B cell (primary cell): Measurements from ENCODE around the gene CAMK1D.
"Not testable (repeated sequence)": the region's sequence is repeated elsewhere in the genome, so short reads cannot be mapped to it uniquely, and the experiment has no call there.

ENCODE experiments used
- CTCF ChIP-seq: fragments of 200-600 bp; IDR thresholded peaks from one replicate; pipeline ENCODE4 v1.8.0; 2022; ENCODE audit warnings: antibody characterized with exemption, mild to moderate bottlenecking
- EZH2 ChIP-seq: IDR thresholded peaks from 2 replicates; pipeline ENCODE4 v1.6.1; 2012; ENCODE audit warnings: borderline replicate concordance, low read depth, mild to moderate bottlenecking, moderate library complexity, low read length; ENCODE audit not compliant: insufficient read depth, poor library complexity, severe bottlenecking

- not testable (repeated sequence) for TF ChIP-seq CTCF, EZH2
Observed at GRCh38 chr10:12546160-12546802, 196.9 kb downstream of the CAMK1D start.
